Heart right ventricle (tissue), 16 donors: ENCODE measurements around the gene DR1. TPM values are rescaled to one million over a fixed set of nuclear protein-coding genes. Genes with fewer than 3 reads are reported as not detected.

ENCODE experiments used
- ATAC-seq, 8 donors: fragments of 200-7000 bp; cut with Tn5 transposase; one replicate each; pipeline ENCODE4 v1.9.1; 2020; ENCODE audit warnings: mild to moderate bottlenecking in 8 of 8, moderate library complexity in 8 of 8, moderate number of reproducible peaks in 1 of 8
- DNase-seq, 2 donors: peaks; one replicate each; pipeline ENCODE4 v3.0.0-alpha.2; 2020
- H3K27ac ChIP-seq, 10 donors: fragments of 200-600 bp; sonication (generic) in 2 of 10; one replicate each; pipeline versions ENCODE4 v1.5.0 to v1.8.0; 2020 to 2022; ENCODE audit warnings: mild to moderate bottlenecking in 3 of 10
- H3K27me3 ChIP-seq, 7 donors: fragments of 200-600 bp; one replicate each; pipeline ENCODE4 v1.8.0; 2021 to 2022; ENCODE audit warnings: mild to moderate bottlenecking in 2 of 7
- H3K36me3 ChIP-seq, 9 donors: fragments of 200-600 bp; sonication (generic) in 1 of 9; one replicate each; pipeline versions ENCODE4 v1.5.0 to v1.8.0; 2020 to 2022; ENCODE audit warnings: mild to moderate bottlenecking in 2 of 9
- H3K4me1 ChIP-seq, 9 donors: fragments of 200-600 bp; sonication (generic) in 1 of 9; one replicate each; pipeline versions ENCODE4 v1.5.0 to v1.8.0; 2020 to 2022; ENCODE audit warnings: mild to moderate bottlenecking in 4 of 9
- H3K4me3 ChIP-seq, 10 donors: fragments of 200-600 bp; sonication (generic) in 2 of 10; one replicate each; pipeline versions ENCODE4 v1.5.0 to v1.8.0; 2020 to 2022; ENCODE audit warnings: mild to moderate bottlenecking in 7 of 10, moderate library complexity in 2 of 10
- H3K9me3 ChIP-seq, 11 donors: fragments of 200-600 bp in 10 of 11; sonication (generic) in 2 of 11; one replicate each; pipeline versions ENCODE4 v1.5.0 to v1.8.0; 2013 to 2022; ENCODE audit warnings: mild to moderate bottlenecking in 2 of 11, control low read depth in 1 of 11, moderate library complexity in 1 of 11
- CTCF ChIP-seq, 9 donors: fragments of 200-600 bp; sonication (generic) in 2 of 9; IDR thresholded peaks; one replicate each; pipeline versions ENCODE4 v1.5.0 to v1.8.0; 2021 to 2022; ENCODE audit warnings: antibody characterized with exemption in 9 of 9, mild to moderate bottlenecking in 5 of 9, moderate library complexity in 1 of 9
- WGBS, 2 donors: extraction: QIAGEN DNeasy Blood & Tissue Kit; methylation state at CpG; one replicate each; pipeline ENCODE4 v1.1.7; 2013; ENCODE audit warnings: inconsistent platforms in 1 of 2; 5-methylcytosine and 5-hydroxymethylcytosine counted together
- intact Hi-C, 10 donors: fragments of 100-400 bp; cut with DNase I; formaldehyde crosslinking; loops; one replicate each; pipeline versions ENCODE4 v1.11.1 to v1.14.2; 2022
- polyA plus RNA-seq, 2 donors: library from polyadenylated mRNA; stranded (reverse); fragments of 200-250 nt; gene quantifications; one replicate each; pipeline ENCODE4 v1.2.3, GENCODE V29; 2013
- total RNA-seq, 10 donors: library from RNA; stranded (reverse); fragmentation: NEBNext Ultra II Directional in 3 of 10; extraction: Animal tissue kit (Norgen Biotek cat#: 25700) in 3 of 10; gene quantifications; one replicate each; pipeline versions ENCODE4 v1.2.1 to v1.2.4, GENCODE V29; 2021 to 2023
- donor health status: Arrhythmogenic right ventricular cardiomyopathy.
- donor health status: ischemic (EF 13 %, LVEDD 7.1; RV severe dilation, severe dysfunction).
- donor health status: healthy with polysubstance abuse.
- donor health status: DM: no; HTN: yes; CAD: no.
- donor health status: DM: no; HTN: no; CAD: no.
- donor health status: ischemic (EF 25% LVEDD 6.9; RV normal size, moderate dysfunction).
- donor health status: ischemic (EF 25% LVEDD 5.7; RV mildly dilated, moderate dysfunction).
- donor health status: healthy.
- donor health status: DM: yes; HTN: yes; CAD: no.
- donor health status: Ischemic cardiomyopathy.
- donor health status: ischemic (EF 35%, LVEDD 5.7; RV mildly dilated, moderate dysfunction).
- donor health status: nonischemic (EF 11% LVEDD 7.7; RV severe dilation, severe dysfunction).
- donor health status: DM: yes; HTN: yes; CAD: no.
- donor health status: PGD.
- donor health status: ischemic (EF 29% LVEDD 5.4; RV normal size, mild dysfunction).
- donor health status: nonischemic (EF 23%, LVEDD 6.1; RV moderate dilation, normal function).

DR1 gene
- total and polyA plus RNA-seq, 12 donors, result 4.0 to 40.8 (median 36.8) TPM

GRCh38 chr1:93304716-93305138 is 41.0 kb upstream of the DR1 start:
- H3K36me3 ChIP-seq, result peaks cover 0 to 24% (median 0%) of the 10 kb centered on the region in 9 donors
- 29 to 32% methylated on average over 2 of the region's 2 CpGs for WGBS, 2 donors
- H3K4me1 ChIP-seq, result peaks cover 0 to 5% (median 0%) of the 10 kb centered on the region in 9 donors
- no peaks in the 10 kb centered on the region for H3K9me3 ChIP-seq
- intact Hi-C loops, result loop anchor here in 9 of 10 donors (2.0 to 10.0 kb wide), 13 partner anchors 38 to 548 kb away; no protein-coding TSS in a partner anchor
- ATAC-seq, result peak in 5 of 8 donors; percentile 31 to 65 (median 52)
- no peak overlapping the region for H3K27ac ChIP-seq
- TF ChIP-seq CTCF (IDR thresholded peaks at IDR 0.05), result peak; percentile 84 to 96 (median 89)
- no peak overlapping the region for H3K4me3 ChIP-seq
- DNase-seq, result peak in 1 of 2 donors; percentile 54
- H3K27me3 ChIP-seq, result no peaks in the 10 kb centered on the region

- Histone ChIP-seq H3K27ac (no peak overlapping the region), H3K27me3 (no peaks in the 10 kb centered on the region), H3K4me3 (no peak overlapping the region), H3K9me3 (no peaks in the 10 kb centered on the region), H3K36me3 (peaks cover 0 to 7% (median 0%) of the 10 kb centered on the region in 9 donors), H3K4me1 (peaks cover 0 to 5% (median 0%) of the 10 kb centered on the region in 9 donors)
- ATAC-seq, result no peak
- no peak for DNase-seq
- intact Hi-C loops, result loop anchor here in 8 of 10 donors (5.0 to 10.0 kb wide), 10 partner anchors 35 to 545 kb away; no protein-coding TSS in a partner anchor
- no peak for TF ChIP-seq CTCF (IDR thresholded peaks at IDR 0.05)
Measured at GRCh38 chr1:93306920-93307319, 38.8 kb upstream of the DR1 start.

GRCh38 chr1:93313026-93313425 is 32.7 kb upstream of the DR1 start:
- DNase-seq, result no peak
- Histone ChIP-seq H3K4me3 (no peak overlapping the region), H3K9me3 (no peaks in the 10 kb centered on the region), H3K27me3 (no peaks in the 10 kb centered on the region), H3K4me1 (peaks cover 0 to 11% (median 0%) of the 10 kb centered on the region in 9 donors), H3K27ac (no peak overlapping the region), H3K36me3 (peaks cover 0 to 7% (median 0%) of the 10 kb centered on the region in 9 donors)
- ATAC-seq, result no peak
- intact Hi-C loops, result loop anchor here in 1 of 10 donors (10.0 kb wide), 1 partner anchor 102 kb away; no protein-coding TSS in a partner anchor
- TF ChIP-seq CTCF (IDR thresholded peaks at IDR 0.05), result no peak
- 72 to 74% methylated on average over 4 of the region's 4 CpGs for WGBS, 2 donors

- ATAC-seq (peak in 6 of 8 donors; percentile 23 to 79 (median 62)), DNase-seq (peak in 1 of 2 donors; percentile 22)
- Histone ChIP-seq H3K9me3 (no peaks in the 10 kb centered on the region), H3K36me3 (no peaks in the 10 kb centered on the region), H3K27ac (no peak overlapping the region), H3K4me1 (peaks cover 0 to 11% (median 0%) of the 10 kb centered on the region in 9 donors), H3K4me3 (no peak overlapping the region), H3K27me3 (no peaks in the 10 kb centered on the region)
- intact Hi-C loops, result loop anchor here in 1 of 10 donors (10.0 kb wide), 1 partner anchor 98 kb away; no protein-coding TSS in a partner anchor
- 49 to 50% methylated on average over 2 of the region's 2 CpGs for WGBS, 2 donors
- no peak for TF ChIP-seq CTCF (IDR thresholded peaks at IDR 0.05)
Measured at GRCh38 chr1:93317207-93317606, 28.5 kb upstream of the DR1 start.
